ENCODE data around the gene ULBP1.
"Not testable (repeated sequence)": the region's sequence is repeated elsewhere in the genome, so short reads cannot be mapped to it uniquely, and the experiment has no call there.

Gene ULBP1

GRCh38 chr6:149933461-149933860 is 30.3 kb upstream of the ULBP1 start:
- DNase-seq (ENCODE audit: low spot score): no peak

- peak; percentile 60 for DNase-seq (ENCODE audit: low spot score)
Measured at GRCh38 chr6:149934249-149935156, 29.2 kb upstream of the ULBP1 start.

GRCh38 chr6:149935246-149935645 is 28.5 kb upstream of the ULBP1 start:
- no peak for DNase-seq (ENCODE audit: low spot score)

- no peak for DNase-seq (ENCODE audit: low spot score)
Measured at GRCh38 chr6:149935668-149936067, 28.1 kb upstream of the ULBP1 start.

- DNase-seq (ENCODE audit: low spot score): no peak
Measured at GRCh38 chr6:149936743-149937142, 27.0 kb upstream of the ULBP1 start.

- not testable (repeated sequence) for DNase-seq (ENCODE audit: low spot score)
Measured at GRCh38 chr6:149938013-149938570, 25.7 kb upstream of the ULBP1 start.

GRCh38 chr6:149938571-149939355 is 25.0 kb upstream of the ULBP1 start:
- DNase-seq (ENCODE audit: low spot score): no peak

- no peak for DNase-seq (ENCODE audit: low spot score)
Measured at GRCh38 chr6:149939356-149939648, 24.4 kb upstream of the ULBP1 start.

- no peak for DNase-seq (ENCODE audit: low spot score)
Measured at GRCh38 chr6:149939909-149940671, 23.7 kb upstream of the ULBP1 start.

GRCh38 chr6:149940672-149940982 is 23.1 kb upstream of the ULBP1 start:
- DNase-seq (ENCODE audit: low spot score): no peak

GRCh38 chr6:149941583-149942460 is 21.9 kb upstream of the ULBP1 start, which contains the start of gene ULBP2:
Gene ULBP2 (plus strand): TSS chr6:149942014. CDS start chr6:149942073, 59 bp downstream.
- DNase-seq (ENCODE audit: low spot score): peak; percentile 99

- DNase-seq (ENCODE audit: low spot score): no peak
Measured at GRCh38 chr6:149942461-149942829, 21.3 kb upstream of the ULBP1 start.

- DNase-seq (ENCODE audit: low spot score): not testable (repeated sequence)
Measured at GRCh38 chr6:149943321-149943720, 20.4 kb upstream of the ULBP1 start.

GRCh38 chr6:149945276-149945675 is 18.5 kb upstream of the ULBP1 start:
- not testable (repeated sequence) for DNase-seq (ENCODE audit: low spot score)

GRCh38 chr6:149946631-149947030 is 17.1 kb upstream of the ULBP1 start:
- not testable (repeated sequence) for DNase-seq (ENCODE audit: low spot score)

- not testable (repeated sequence) for DNase-seq (ENCODE audit: low spot score)
Measured at GRCh38 chr6:149947533-149947932, 16.2 kb upstream of the ULBP1 start.

GRCh38 chr6:149948011-149948410 is 15.7 kb upstream of the ULBP1 start:
- DNase-seq (ENCODE audit: low spot score): no peak

GRCh38 chr6:149948616-149949015 is 15.1 kb upstream of the ULBP1 start:
- no peak for DNase-seq (ENCODE audit: low spot score)

- DNase-seq (ENCODE audit: low spot score): no peak
Measured at GRCh38 chr6:149950423-149950822, 13.3 kb upstream of the ULBP1 start.

GRCh38 chr6:149951096-149951495 is 12.6 kb upstream of the ULBP1 start:
- DNase-seq (ENCODE audit: low spot score): no peak

GRCh38 chr6:149951626-149952025 is 12.1 kb upstream of the ULBP1 start:
- DNase-seq (ENCODE audit: low spot score): no peak
